ENCODE results near the gene RPS10.

DNA sequence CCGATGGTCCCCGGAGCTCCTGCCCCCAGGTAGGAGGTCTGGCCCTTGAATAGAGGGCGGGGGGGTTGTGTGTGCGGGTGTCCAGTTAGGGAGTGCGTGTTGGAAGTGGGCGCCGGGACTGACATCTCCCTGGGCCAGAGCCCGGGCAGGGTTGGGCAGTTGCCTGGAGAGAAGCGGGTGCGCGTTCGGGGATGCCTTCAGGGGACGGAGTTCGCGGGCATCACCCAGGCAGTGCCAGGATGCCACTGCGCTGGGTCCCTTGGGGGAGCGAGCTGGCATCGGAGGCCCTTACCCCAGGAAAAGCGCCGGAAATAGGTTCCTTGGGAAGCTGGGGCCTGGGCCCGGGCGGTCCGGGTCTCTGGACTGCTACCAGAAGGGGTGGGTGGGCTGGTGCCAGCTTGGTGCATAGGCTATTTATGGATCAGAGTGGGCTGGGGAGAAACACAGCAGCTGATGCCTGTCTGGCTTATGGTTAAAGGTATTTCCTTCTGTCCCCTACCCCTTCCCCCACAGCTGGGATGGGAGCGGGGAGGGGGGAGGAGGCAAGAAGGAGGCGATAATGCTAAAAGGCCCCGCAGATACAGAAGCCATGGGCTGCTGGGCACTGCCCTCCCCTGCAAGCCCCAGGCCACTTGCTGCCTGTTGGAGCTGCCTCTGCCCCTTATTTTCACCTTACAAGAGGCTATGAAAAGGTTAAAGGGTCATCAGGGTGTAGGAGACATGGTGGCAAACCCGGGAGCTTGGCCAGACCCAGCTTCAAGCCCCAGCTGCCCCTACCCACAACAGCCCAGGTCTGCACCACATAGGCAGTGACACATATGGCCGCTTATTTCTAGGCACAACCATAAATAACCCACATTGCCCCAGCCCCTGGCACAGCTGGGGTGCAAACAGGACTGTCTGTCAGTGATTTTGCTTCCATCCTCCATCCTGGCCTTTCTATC, 40.6 kb upstream of the RPS10 start:
- TF ChIP-seq EZH2 (IDR thresholded peaks at IDR 0.05) (no peak), POLR2AphosphoS5 (IDR thresholded peaks at IDR 0.05; ENCODE audit: borderline replicate concordance, low read depth, low read length) (no peak), FOXP2 (optimal IDR thresholded peaks at IDR 0.05; ENCODE audit: control extremely low read depth, extremely low read length, insufficient read depth) (no peak)
